ENCODE results near the gene EPOP.
A peak's percentile ranks its signal among the peaks of the same experiment; 100 is the strongest.
"Not testable (repeated sequence)": the region's sequence is repeated elsewhere in the genome, so short reads cannot be mapped to it uniquely, and the experiment has no call there.

The EPOP gene

GRCh38 chr17:38673707-38674013, 1.1 kb downstream of the EPOP start:
- DNase-seq, result no peak

GRCh38 chr17:38672788-38673706, 1.7 kb downstream of the EPOP start:
- DNase-seq, result no peak

GRCh38 chr17:38671939-38672720, 2.6 kb downstream of the EPOP start:
- no peak for DNase-seq

- no peak for DNase-seq
Measured at GRCh38 chr17:38669520-38669919, 5.2 kb downstream of the EPOP start.

GRCh38 chr17:38667787-38668122, 7.0 kb downstream of the EPOP start:
- DNase-seq, result no peak

GRCh38 chr17:38667099-38667786, 7.5 kb downstream of the EPOP start:
- DNase-seq, result peak; percentile 66 to 67

- no peak for DNase-seq
Measured at GRCh38 chr17:38663964-38664644, 10.7 kb downstream of the EPOP start.

- peak; percentile 73 to 88 for DNase-seq
Measured at GRCh38 chr17:38663125-38663751, 11.5 kb downstream of the EPOP start.

GRCh38 chr17:38660097-38661025, 14.4 kb downstream of the EPOP start:
- peak in 1 of 2 experiments; percentile 1 for DNase-seq

- DNase-seq, result no peak
Measured at GRCh38 chr17:38659415-38659814, 15.3 kb downstream of the EPOP start.

GRCh38 chr17:38658741-38659345, 15.9 kb downstream of the EPOP start:
- DNase-seq, result peak in 1 of 2 experiments; percentile 4

GRCh38 chr17:38657824-38658740, 16.7 kb downstream of the EPOP start:
- DNase-seq, result no peak

- DNase-seq, result peak in 1 of 2 experiments; percentile 5
Measured at GRCh38 chr17:38656959-38657823, 17.6 kb downstream of the EPOP start.

GRCh38 chr17:38654411-38655398, 20.1 kb downstream of the EPOP start:
- DNase-seq, result no peak

GRCh38 chr17:38653679-38654078, 21.1 kb downstream of the EPOP start:
- no peak for DNase-seq

GRCh38 chr17:38653230-38653629, 21.5 kb downstream of the EPOP start:
- DNase-seq, result no peak

GRCh38 chr17:38650653-38651173, 24.0 kb downstream of the EPOP start:
- not testable (repeated sequence) for DNase-seq

Measured in SHP77 (cell line).